SK-N-SH (cell line): ENCODE results near the gene EIF2B5. TPM values are rescaled to one million over a fixed set of nuclear protein-coding genes. Genes with fewer than 3 reads are reported as not detected.

Source experiments
- CTCF ChIA-PET: fragments of 300-600, 350-600 bp; formaldehyde crosslinking; extraction: SDS; loops from one replicate; lab custom pipeline; 2021; lab: Yijun Ruan, JAX
- POLR2A ChIA-PET: fragments of 350-600 bp; sonication (Branson Sonifier 250); formaldehyde crosslinking; extraction: SDS; loops from one replicate; lab custom pipeline; 2020; ENCODE audit warnings: antibody characterized with exemption, inconsistent platforms; lab: Yijun Ruan, JAX
- DNase-seq: peaks from one replicate; pipeline ENCODE4 v3.0.0; 2012
- H2AFZ ChIP-seq: fragments of 200-600 bp; sonication (generic); 2 replicates; pipeline ENCODE4 v1.8.1; 2016; ENCODE audit warnings: antibody characterized with exemption, mild to moderate bottlenecking, low read depth
- H3F3A ChIP-seq: fragments of 200-600 bp; sonication (generic); replicated peaks from 2 replicates; pipeline ENCODE3; 2016; ENCODE audit warnings: antibody characterized with exemption, mild to moderate bottlenecking; ENCODE audit not compliant: insufficient read depth
- H3K27ac ChIP-seq, 2 experiments: fragments of 200-500 bp in 1 of 2; fragments of 200-600 bp in 1 of 2; sonication (Bioruptor generic) in 1 of 2; sonication (generic), shearing (Covaris generic) in 1 of 2; 2 replicates each; pipeline versions ENCODE4 v1.5.1 to v1.6.1; 2014 to 2016; ENCODE audit warnings: low read depth in 2 of 2, inconsistent platforms in 1 of 2, low read length in 1 of 2, mild to moderate bottlenecking in 1 of 2, mixed read lengths in 1 of 2
- H3K27me3 ChIP-seq: fragments of 200-600 bp; sonication (generic), shearing (Covaris generic); 2 replicates; pipeline ENCODE4 v1.6.1; 2016; ENCODE audit warnings: mixed run types; ENCODE audit not compliant: insufficient read depth
- H3K36me3 ChIP-seq, 2 experiments: fragments of 200-500 bp in 1 of 2; fragments of 200-600 bp in 1 of 2; sonication (Bioruptor generic) in 1 of 2; sonication (generic) in 1 of 2; replicated peaks in 1 of 2; 2 replicates each; pipeline versions ENCODE3 to v1.5.1; 2014 to 2016; ENCODE audit warnings: low read length in 1 of 2, mild to moderate bottlenecking in 1 of 2; ENCODE audit not compliant: insufficient read depth in 2 of 2, control insufficient read depth in 1 of 2
- H3K4me1 ChIP-seq, 2 experiments: fragments of 200-500 bp in 1 of 2; fragments of 200-600 bp in 1 of 2; sonication (Bioruptor generic) in 1 of 2; sonication (generic), shearing (Covaris generic) in 1 of 2; 2 replicates each; pipeline versions ENCODE4 v1.5.1 to v1.6.1; 2014 to 2016; ENCODE audit warnings: low read depth in 1 of 2, low read length in 1 of 2, mixed run types in 1 of 2; ENCODE audit not compliant: insufficient read depth in 2 of 2, control insufficient read depth in 1 of 2
- H3K4me2 ChIP-seq: fragments of 200-600 bp; sonication (generic), shearing (Covaris generic); 2 replicates; pipeline ENCODE4 v1.6.1; 2017; ENCODE audit warnings: mixed run types
- H3K4me3 ChIP-seq, 2 experiments: fragments of 200-500 bp in 1 of 2; fragments of 200-600 bp in 1 of 2; sonication (Bioruptor generic) in 1 of 2; sonication (generic), shearing (Covaris generic) in 1 of 2; 2 replicates each; pipeline versions ENCODE4 v1.5.1 to v1.8.1; 2014 to 2016; ENCODE audit warnings: low read depth in 2 of 2, inconsistent platforms in 1 of 2, low read length in 1 of 2, mild to moderate bottlenecking in 1 of 2, mixed read lengths in 1 of 2, moderate library complexity in 1 of 2
- H3K79me2 ChIP-seq: fragments of 200-600 bp; sonication (generic); 2 replicates; pipeline ENCODE4 v1.8.1; 2017; ENCODE audit warnings: mild to moderate bottlenecking; ENCODE audit not compliant: insufficient read depth
- H3K9ac ChIP-seq: fragments of 200-600 bp; sonication (generic); 2 replicates; pipeline ENCODE4 v1.6.1; 2017; ENCODE audit warnings: mixed run types
- H3K9me2 ChIP-seq: fragments of 200-600 bp; sonication (generic); 2 replicates; pipeline ENCODE4 v1.6.1; 2017; ENCODE audit warnings: mixed run types
- H3K9me3 ChIP-seq: fragments of 200-600 bp; sonication (generic); 2 replicates; pipeline ENCODE4 v1.6.1; 2017; ENCODE audit warnings: mixed run types, mild to moderate bottlenecking, moderate library complexity
- H4K20me1 ChIP-seq: fragments of 200-600 bp; sonication (generic); 2 replicates; pipeline ENCODE4 v1.6.1; 2017; ENCODE audit warnings: mild to moderate bottlenecking, mixed run types; ENCODE audit not compliant: insufficient read depth
- CHD2 ChIP-seq: fragments of 150-350 bp; IDR thresholded peaks from 2 replicates; pipeline ENCODE4 v1.6.1; 2018; ENCODE audit warnings: low read length; ENCODE audit not compliant: partially characterized antibody
- ELF1 ChIP-seq: IDR thresholded peaks from 2 replicates; pipeline ENCODE4 v1.4.0; 2012
- FOXJ3 ChIP-seq: sonication (generic); formaldehyde crosslinking; IDR thresholded peaks from 2 replicates; pipeline ENCODE4 v1.5.1; 2020; ENCODE audit warnings: mild to moderate bottlenecking, missing genetic modification reagents
- FOXM1 ChIP-seq: IDR thresholded peaks from 2 replicates; pipeline ENCODE4 v1.4.0; 2012; ENCODE audit warnings: low read depth, mild to moderate bottlenecking
- GABPA ChIP-seq: IDR thresholded peaks from 2 replicates; pipeline ENCODE4 v1.4.0; 2012; ENCODE audit warnings: low read depth, mild to moderate bottlenecking
- MEF2A ChIP-seq: IDR thresholded peaks from 2 replicates; pipeline ENCODE4 v1.4.0; 2012; ENCODE audit warnings: low read depth, borderline replicate concordance
- NFIC ChIP-seq: IDR thresholded peaks from 2 replicates; pipeline ENCODE4 v1.4.0; 2012; ENCODE audit warnings: borderline replicate concordance
- NRF1 ChIP-seq: IDR thresholded peaks from 2 replicates; pipeline ENCODE4 v1.6.1; 2012; ENCODE audit warnings: low read depth, mild to moderate bottlenecking, low read length
- POLR2AphosphoS5 ChIP-seq: IDR thresholded peaks from 2 replicates; pipeline ENCODE4 v1.6.1; 2012; ENCODE audit warnings: low read depth, low read length
- RXRA ChIP-seq: IDR thresholded peaks from 2 replicates; pipeline ENCODE4 v1.4.0; 2012; ENCODE audit warnings: low read depth, mild to moderate bottlenecking, borderline replicate concordance
- TAF1 ChIP-seq: IDR thresholded peaks from 2 replicates; pipeline ENCODE4 v1.6.1; 2012; ENCODE audit warnings: low read depth, mild to moderate bottlenecking, low read length, moderate library complexity, borderline replicate concordance
- WGBS: methylation state at CpG from one replicate; pipeline ENCODE4 v1.1.6; 2017; ENCODE audit warnings: low lambda C conversion rate; 5-methylcytosine and 5-hydroxymethylcytosine counted together
- polyA plus RNA-seq, 3 experiments: library from polyadenylated mRNA; depleted of rRNA; stranded (reverse); fragments of >200 nt; gene quantifications; 2 replicates each; pipeline ENCODE4 v1.2.3, GENCODE V29; 2012
- TF ChIP-seq, protein P1 (sequence below): IDR thresholded peaks from 2 replicates; pipeline ENCODE4 v1.4.0; 2012; ENCODE audit warnings: low read depth, borderline replicate concordance
- TF ChIP-seq, protein P2 (sequence below): IDR thresholded peaks from 2 replicates; pipeline ENCODE4 v1.6.1; 2012; ENCODE audit warnings: mild to moderate bottlenecking, low read depth, low read length, moderate library complexity
- TF ChIP-seq, protein P3 (sequence below): fragments of 150-350 bp; IDR thresholded peaks from 2 replicates; pipeline ENCODE4 v1.6.1; 2017; ENCODE audit warnings: antibody characterized with exemption, low read length, low read depth, borderline replicate concordance
- TF ChIP-seq, protein P4 (sequence below): fragments of 200-600 bp; sonication (generic); IDR thresholded peaks from 2 replicates; pipeline ENCODE4 v1.6.1; 2017; ENCODE audit warnings: antibody characterized with exemption, mild to moderate bottlenecking, moderate library complexity
- TF ChIP-seq, protein P5 (sequence below): IDR thresholded peaks from 2 replicates; pipeline ENCODE4 v1.4.0; 2012; ENCODE audit warnings: low read depth
- TF ChIP-seq, protein P6 (sequence below): IDR thresholded peaks from 2 replicates; pipeline ENCODE4; 2012

EIF2B5 gene
- polyA plus RNA-seq, 1 of the 3 experiments (the other 2 are of a cell fraction), result 46.8 TPM

DNA sequence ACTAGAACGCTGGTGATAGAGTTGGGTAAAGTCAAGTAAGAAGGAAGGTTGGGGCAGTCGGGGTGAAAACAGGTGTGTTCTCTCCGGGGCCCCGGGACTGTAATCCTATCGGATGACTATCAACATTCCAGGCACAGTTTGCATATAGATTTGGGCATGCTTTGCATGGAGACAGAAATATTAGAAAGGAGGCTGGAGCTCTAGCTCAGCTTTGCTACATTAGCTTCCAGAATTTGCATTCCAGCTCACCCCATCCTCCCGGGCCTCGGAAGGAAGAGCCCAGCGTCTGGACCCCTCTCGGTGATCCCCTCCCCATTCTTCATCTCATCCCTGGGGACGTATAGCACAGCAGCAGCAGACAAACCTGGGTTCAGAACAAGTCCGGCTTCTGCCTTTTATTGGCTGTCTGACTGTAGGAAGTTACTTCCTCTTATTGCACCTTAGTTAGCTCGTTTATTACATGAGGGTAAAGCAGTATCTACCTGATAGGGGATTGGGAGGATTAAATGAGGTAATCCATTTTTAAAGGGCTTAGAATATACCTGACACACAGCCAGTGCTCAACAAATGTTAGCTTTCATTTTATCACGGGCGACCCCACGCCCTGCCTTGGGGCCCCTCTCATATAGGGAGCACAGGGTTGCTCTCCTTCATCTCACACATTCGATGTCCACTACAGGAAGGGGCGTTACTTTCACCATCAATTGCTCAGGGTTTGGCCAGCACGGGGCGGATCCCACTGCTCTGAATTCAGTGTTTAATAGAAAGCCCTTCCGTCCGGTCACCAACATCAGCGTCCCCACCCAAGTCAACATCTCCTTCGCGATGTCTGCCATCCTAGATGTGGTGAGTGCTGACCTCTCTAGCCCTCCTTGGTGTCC, 35.1 kb upstream of the EIF2B5 start:
- CTCF ChIA-PET, result interaction anchor here (0.5 to 2.0 kb wide), 2 partner anchors 35 to 49 kb away, joined by 4 to 5 read pairs; partner anchors contain the start of gene EIF2B5
- H3K4me1 ChIP-seq, result no peaks in the 10 kb centered on the region
- H3F3A ChIP-seq, result no peaks in the 10 kb centered on the region
- POLR2A ChIA-PET, result no interaction called here
- H3K27me3 ChIP-seq, result no peaks in the 10 kb centered on the region
- no peaks in the 10 kb centered on the region for H3K9me3 ChIP-seq
- H3K4me3 ChIP-seq, result no peak overlapping the region
- H3K4me2 ChIP-seq, result no peak overlapping the region
- TF ChIP-seq FOXM1 (no peak), ELF1 (no peak), NFIC (no peak), GABPA (no peak), MEF2A (no peak), FOXJ3 (no peak), NRF1 (no peak), CHD2 (no peak), TAF1 (no peak), POLR2AphosphoS5 (no peak), RXRA (no peak)
- TF ChIP-seq, protein P1, sequence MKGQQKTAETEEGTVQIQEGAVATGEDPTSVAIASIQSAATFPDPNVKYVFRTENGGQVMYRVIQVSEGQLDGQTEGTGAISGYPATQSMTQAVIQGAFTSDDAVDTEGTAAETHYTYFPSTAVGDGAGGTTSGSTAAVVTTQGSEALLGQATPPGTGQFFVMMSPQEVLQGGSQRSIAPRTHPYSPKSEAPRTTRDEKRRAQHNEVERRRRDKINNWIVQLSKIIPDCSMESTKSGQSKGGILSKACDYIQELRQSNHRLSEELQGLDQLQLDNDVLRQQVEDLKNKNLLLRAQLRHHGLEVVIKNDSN, result no peak
- TF ChIP-seq, protein P2, sequence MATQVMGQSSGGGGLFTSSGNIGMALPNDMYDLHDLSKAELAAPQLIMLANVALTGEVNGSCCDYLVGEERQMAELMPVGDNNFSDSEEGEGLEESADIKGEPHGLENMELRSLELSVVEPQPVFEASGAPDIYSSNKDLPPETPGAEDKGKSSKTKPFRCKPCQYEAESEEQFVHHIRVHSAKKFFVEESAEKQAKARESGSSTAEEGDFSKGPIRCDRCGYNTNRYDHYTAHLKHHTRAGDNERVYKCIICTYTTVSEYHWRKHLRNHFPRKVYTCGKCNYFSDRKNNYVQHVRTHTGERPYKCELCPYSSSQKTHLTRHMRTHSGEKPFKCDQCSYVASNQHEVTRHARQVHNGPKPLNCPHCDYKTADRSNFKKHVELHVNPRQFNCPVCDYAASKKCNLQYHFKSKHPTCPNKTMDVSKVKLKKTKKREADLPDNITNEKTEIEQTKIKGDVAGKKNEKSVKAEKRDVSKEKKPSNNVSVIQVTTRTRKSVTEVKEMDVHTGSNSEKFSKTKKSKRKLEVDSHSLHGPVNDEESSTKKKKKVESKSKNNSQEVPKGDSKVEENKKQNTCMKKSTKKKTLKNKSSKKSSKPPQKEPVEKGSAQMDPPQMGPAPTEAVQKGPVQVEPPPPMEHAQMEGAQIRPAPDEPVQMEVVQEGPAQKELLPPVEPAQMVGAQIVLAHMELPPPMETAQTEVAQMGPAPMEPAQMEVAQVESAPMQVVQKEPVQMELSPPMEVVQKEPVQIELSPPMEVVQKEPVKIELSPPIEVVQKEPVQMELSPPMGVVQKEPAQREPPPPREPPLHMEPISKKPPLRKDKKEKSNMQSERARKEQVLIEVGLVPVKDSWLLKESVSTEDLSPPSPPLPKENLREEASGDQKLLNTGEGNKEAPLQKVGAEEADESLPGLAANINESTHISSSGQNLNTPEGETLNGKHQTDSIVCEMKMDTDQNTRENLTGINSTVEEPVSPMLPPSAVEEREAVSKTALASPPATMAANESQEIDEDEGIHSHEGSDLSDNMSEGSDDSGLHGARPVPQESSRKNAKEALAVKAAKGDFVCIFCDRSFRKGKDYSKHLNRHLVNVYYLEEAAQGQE, result no peak
- TF ChIP-seq, protein P3, sequence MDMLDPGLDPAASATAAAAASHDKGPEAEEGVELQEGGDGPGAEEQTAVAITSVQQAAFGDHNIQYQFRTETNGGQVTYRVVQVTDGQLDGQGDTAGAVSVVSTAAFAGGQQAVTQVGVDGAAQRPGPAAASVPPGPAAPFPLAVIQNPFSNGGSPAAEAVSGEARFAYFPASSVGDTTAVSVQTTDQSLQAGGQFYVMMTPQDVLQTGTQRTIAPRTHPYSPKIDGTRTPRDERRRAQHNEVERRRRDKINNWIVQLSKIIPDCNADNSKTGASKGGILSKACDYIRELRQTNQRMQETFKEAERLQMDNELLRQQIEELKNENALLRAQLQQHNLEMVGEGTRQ, result no peak
- TF ChIP-seq, protein P4, sequence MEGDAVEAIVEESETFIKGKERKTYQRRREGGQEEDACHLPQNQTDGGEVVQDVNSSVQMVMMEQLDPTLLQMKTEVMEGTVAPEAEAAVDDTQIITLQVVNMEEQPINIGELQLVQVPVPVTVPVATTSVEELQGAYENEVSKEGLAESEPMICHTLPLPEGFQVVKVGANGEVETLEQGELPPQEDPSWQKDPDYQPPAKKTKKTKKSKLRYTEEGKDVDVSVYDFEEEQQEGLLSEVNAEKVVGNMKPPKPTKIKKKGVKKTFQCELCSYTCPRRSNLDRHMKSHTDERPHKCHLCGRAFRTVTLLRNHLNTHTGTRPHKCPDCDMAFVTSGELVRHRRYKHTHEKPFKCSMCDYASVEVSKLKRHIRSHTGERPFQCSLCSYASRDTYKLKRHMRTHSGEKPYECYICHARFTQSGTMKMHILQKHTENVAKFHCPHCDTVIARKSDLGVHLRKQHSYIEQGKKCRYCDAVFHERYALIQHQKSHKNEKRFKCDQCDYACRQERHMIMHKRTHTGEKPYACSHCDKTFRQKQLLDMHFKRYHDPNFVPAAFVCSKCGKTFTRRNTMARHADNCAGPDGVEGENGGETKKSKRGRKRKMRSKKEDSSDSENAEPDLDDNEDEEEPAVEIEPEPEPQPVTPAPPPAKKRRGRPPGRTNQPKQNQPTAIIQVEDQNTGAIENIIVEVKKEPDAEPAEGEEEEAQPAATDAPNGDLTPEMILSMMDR, result no peak
- TF ChIP-seq, protein P5, sequence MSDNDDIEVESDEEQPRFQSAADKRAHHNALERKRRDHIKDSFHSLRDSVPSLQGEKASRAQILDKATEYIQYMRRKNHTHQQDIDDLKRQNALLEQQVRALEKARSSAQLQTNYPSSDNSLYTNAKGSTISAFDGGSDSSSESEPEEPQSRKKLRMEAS, result no peak
- TF ChIP-seq, protein P6, sequence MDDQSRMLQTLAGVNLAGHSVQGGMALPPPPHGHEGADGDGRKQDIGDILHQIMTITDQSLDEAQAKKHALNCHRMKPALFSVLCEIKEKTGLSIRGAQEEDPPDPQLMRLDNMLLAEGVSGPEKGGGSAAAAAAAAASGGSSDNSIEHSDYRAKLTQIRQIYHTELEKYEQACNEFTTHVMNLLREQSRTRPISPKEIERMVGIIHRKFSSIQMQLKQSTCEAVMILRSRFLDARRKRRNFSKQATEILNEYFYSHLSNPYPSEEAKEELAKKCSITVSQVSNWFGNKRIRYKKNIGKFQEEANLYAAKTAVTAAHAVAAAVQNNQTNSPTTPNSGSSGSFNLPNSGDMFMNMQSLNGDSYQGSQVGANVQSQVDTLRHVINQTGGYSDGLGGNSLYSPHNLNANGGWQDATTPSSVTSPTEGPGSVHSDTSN, result no peak
- no peaks in the 10 kb centered on the region for H4K20me1 ChIP-seq
- WGBS, result 58% methylated on average over 24 of the region's 24 CpGs
- H3K27ac ChIP-seq, result no peak overlapping the region
- no peak overlapping the region for H2AFZ ChIP-seq
- no peaks in the 10 kb centered on the region for H3K9me2 ChIP-seq
- no peaks in the 10 kb centered on the region for H3K36me3 ChIP-seq
- H3K9ac ChIP-seq, result no peak overlapping the region
- H3K79me2 ChIP-seq, result no peaks in the 10 kb centered on the region
- DNase-seq, result no peak
